ENCODE measurements around the gene BAMBI. TPM values are rescaled to one million over a fixed set of nuclear protein-coding genes. Genes with fewer than 3 reads are reported as not detected.

The BAMBI gene
- total and polyA plus RNA-seq, 10 of the 15 experiments (the other 5 are each of a cell fraction or from before 2014, with no cell fraction given), result 0.03 to 0.18 (median 0.09) TPM; not detected in 6

DNA sequence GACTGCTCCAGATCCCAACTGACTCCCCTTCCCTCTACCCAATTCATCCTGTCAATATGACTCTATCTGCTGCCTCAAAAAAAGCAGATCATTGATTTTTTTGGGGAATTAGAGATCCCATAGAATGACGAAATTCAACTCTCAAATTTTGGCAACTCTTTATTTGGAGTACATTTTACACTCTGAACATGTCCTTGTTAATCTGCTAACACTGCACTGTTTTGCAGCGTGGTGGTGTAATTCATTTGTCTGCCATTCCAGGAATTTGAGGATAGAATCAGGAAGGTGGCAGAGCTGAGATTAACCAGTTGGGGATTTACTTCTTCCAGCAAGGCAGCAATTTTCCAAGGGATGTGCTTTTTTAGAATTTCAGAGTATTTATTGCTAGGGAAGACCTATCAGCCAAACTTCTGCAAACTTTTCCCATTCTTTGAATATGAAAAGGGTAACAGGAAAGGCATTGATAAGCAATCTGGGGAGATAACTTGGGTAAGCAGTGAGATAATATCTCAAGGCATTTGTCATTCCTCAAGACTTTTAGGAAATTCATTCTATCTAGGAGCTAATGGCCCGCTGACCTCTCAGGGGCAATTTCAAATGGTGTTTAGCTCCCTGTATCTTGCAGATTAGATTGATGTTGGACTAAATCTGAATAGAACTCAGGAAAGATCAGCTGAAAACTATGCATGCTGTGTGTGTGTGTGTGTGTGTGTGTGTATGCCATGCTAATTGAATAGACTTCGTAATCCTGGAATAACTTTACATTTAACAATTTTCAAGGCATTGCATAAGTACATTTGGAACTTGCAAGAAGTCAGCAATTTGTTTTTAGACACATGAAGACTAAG is 9.7 kb downstream of the BAMBI start:
- no peak overlapping the region for H3K9ac ChIP-seq (ENCODE audit: control insufficient read depth, insufficient read depth, low read length)
- in situ Hi-C loops (cut with MboI), result no loop called here
- DNase-seq (ENCODE audit: low read depth, low spot score) (no peak), ATAC-seq (no peak), FAIRE-seq (no peak)
- ChIA-PET POLR2A (interaction anchor here (0.6 kb wide), 1 partner anchor 190 kb away, joined by 4 read pairs; no protein-coding TSS in a partner anchor), CTCF (interaction anchor here (1.1 kb wide), 1 partner anchor 14 kb away, joined by 3 read pairs; no protein-coding TSS in a partner anchor), RAD21 (ENCODE audit: unreplicated experiment) (no interaction called here), SMC1A (ENCODE audit: uncharacterized antibody, unreplicated experiment) (no interaction called here)
- H3K4me3 ChIP-seq, result no peak overlapping the region
- H3K79me2 ChIP-seq (ENCODE audit: control insufficient read depth, insufficient read depth, low read length), result no peaks in the 10 kb centered on the region
- H3K4me1 ChIP-seq (ENCODE audit: control insufficient read depth, insufficient read depth, low read length), result no peaks in the 10 kb centered on the region
- WGBS (ENCODE audit: insufficient coverage, insufficient replicate concordance, low lambda C conversion rate, missing lambda C conversion rate), result 8% methylated on average over 4 of the region's 4 CpGs
- no peak overlapping the region for H3K27ac ChIP-seq (ENCODE audit: control insufficient read depth, insufficient read depth)
- H2AFZ ChIP-seq (ENCODE audit: control insufficient read depth, low read depth, low read length), result no peak overlapping the region
- H3K36me3 ChIP-seq (ENCODE audit: control insufficient read depth in 2 of 2, insufficient read depth in 2 of 2, low read length in 1 of 2), result no peaks in the 10 kb centered on the region
- H4K20me1 ChIP-seq (ENCODE audit: control insufficient read depth, insufficient read depth), result no peaks in the 10 kb centered on the region
- TF ChIP-seq GABPA (IDR thresholded peaks at IDR 0.05; ENCODE audit: low read depth) (no peak), LARP7 (IDR thresholded peaks at IDR 0.05) (no peak), KAT2A (conservative IDR thresholded peaks at IDR 0.05; ENCODE audit: control insufficient read depth, low read depth, low read length) (no peak), RAD21 (IDR thresholded peaks at IDR 0.05; ENCODE audit: insufficient read depth, low read depth, low read length) (no peak), CREB1 (IDR thresholded peaks at IDR 0.05; ENCODE audit: low read depth) (no peak), ZNF622 (IDR thresholded peaks at IDR 0.05) (no peak), IKZF1 (conservative IDR thresholded peaks at IDR 0.05) (no peak), PAX8 (IDR thresholded peaks at IDR 0.05) (no peak), NRF1 (conservative IDR thresholded peaks at IDR 0.05; ENCODE audit: low read depth, low read length) (no peak), HCFC1 (IDR thresholded peaks at IDR 0.05; ENCODE audit: low read length) (no peak), RELA (IDR thresholded peaks at IDR 0.05; ENCODE audit: borderline replicate concordance, partially characterized antibody) (no peak)
- TF ChIP-seq, protein P1, sequence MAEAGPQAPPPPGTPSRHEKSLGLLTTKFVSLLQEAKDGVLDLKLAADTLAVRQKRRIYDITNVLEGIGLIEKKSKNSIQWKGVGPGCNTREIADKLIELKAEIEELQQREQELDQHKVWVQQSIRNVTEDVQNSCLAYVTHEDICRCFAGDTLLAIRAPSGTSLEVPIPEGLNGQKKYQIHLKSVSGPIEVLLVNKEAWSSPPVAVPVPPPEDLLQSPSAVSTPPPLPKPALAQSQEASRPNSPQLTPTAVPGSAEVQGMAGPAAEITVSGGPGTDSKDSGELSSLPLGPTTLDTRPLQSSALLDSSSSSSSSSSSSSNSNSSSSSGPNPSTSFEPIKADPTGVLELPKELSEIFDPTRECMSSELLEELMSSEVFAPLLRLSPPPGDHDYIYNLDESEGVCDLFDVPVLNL (IDR thresholded peaks at IDR 0.05; ENCODE audit: low read depth, low read length), result no peak
- TF ChIP-seq, protein P2, sequence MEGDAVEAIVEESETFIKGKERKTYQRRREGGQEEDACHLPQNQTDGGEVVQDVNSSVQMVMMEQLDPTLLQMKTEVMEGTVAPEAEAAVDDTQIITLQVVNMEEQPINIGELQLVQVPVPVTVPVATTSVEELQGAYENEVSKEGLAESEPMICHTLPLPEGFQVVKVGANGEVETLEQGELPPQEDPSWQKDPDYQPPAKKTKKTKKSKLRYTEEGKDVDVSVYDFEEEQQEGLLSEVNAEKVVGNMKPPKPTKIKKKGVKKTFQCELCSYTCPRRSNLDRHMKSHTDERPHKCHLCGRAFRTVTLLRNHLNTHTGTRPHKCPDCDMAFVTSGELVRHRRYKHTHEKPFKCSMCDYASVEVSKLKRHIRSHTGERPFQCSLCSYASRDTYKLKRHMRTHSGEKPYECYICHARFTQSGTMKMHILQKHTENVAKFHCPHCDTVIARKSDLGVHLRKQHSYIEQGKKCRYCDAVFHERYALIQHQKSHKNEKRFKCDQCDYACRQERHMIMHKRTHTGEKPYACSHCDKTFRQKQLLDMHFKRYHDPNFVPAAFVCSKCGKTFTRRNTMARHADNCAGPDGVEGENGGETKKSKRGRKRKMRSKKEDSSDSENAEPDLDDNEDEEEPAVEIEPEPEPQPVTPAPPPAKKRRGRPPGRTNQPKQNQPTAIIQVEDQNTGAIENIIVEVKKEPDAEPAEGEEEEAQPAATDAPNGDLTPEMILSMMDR (IDR thresholded peaks at IDR 0.05 in 2 of 3, conservative IDR thresholded peaks at IDR 0.05 in 1 of 3; ENCODE audit: control insufficient read depth in 2 of 3, extremely low read depth in 1 of 3, insufficient read depth in 1 of 3, low read depth in 3 of 3, low read length in 3 of 3), result no peak
- TF ChIP-seq, protein P3, sequence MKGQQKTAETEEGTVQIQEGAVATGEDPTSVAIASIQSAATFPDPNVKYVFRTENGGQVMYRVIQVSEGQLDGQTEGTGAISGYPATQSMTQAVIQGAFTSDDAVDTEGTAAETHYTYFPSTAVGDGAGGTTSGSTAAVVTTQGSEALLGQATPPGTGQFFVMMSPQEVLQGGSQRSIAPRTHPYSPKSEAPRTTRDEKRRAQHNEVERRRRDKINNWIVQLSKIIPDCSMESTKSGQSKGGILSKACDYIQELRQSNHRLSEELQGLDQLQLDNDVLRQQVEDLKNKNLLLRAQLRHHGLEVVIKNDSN (IDR thresholded peaks at IDR 0.05; ENCODE audit: borderline replicate concordance, extremely low read length, insufficient read depth, low read depth, low read length), result no peak
- TF ChIP-seq, protein P4, sequence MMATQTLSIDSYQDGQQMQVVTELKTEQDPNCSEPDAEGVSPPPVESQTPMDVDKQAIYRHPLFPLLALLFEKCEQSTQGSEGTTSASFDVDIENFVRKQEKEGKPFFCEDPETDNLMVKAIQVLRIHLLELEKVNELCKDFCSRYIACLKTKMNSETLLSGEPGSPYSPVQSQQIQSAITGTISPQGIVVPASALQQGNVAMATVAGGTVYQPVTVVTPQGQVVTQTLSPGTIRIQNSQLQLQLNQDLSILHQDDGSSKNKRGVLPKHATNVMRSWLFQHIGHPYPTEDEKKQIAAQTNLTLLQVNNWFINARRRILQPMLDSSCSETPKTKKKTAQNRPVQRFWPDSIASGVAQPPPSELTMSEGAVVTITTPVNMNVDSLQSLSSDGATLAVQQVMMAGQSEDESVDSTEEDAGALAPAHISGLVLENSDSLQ (IDR thresholded peaks at IDR 0.05), result no peak
- TF ChIP-seq, protein P5, sequence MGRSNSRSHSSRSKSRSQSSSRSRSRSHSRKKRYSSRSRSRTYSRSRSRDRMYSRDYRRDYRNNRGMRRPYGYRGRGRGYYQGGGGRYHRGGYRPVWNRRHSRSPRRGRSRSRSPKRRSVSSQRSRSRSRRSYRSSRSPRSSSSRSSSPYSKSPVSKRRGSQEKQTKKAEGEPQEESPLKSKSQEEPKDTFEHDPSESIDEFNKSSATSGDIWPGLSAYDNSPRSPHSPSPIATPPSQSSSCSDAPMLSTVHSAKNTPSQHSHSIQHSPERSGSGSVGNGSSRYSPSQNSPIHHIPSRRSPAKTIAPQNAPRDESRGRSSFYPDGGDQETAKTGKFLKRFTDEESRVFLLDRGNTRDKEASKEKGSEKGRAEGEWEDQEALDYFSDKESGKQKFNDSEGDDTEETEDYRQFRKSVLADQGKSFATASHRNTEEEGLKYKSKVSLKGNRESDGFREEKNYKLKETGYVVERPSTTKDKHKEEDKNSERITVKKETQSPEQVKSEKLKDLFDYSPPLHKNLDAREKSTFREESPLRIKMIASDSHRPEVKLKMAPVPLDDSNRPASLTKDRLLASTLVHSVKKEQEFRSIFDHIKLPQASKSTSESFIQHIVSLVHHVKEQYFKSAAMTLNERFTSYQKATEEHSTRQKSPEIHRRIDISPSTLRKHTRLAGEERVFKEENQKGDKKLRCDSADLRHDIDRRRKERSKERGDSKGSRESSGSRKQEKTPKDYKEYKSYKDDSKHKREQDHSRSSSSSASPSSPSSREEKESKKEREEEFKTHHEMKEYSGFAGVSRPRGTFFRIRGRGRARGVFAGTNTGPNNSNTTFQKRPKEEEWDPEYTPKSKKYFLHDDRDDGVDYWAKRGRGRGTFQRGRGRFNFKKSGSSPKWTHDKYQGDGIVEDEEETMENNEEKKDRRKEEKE (IDR thresholded peaks at IDR 0.05), result no peak
- intact Hi-C loops (cut with micrococcal nuclease; ENCODE audit: unreplicated experiment), result no loop called here
- no TSS peak for BruUV-seq (replicated peaks)
- no peak overlapping the region for H3K4me2 ChIP-seq (ENCODE audit: control insufficient read depth, insufficient read depth)
- no peaks in the 10 kb centered on the region for H3K9me3 ChIP-seq (replicated peaks; ENCODE audit: control insufficient read depth, insufficient read depth, low read length)
- peaks cover 1 to 2% of the 10 kb centered on the region in 2 experiments; a peak in 2 of 4 replicates for H3K27me3 ChIP-seq (replicated peaks in 1 of 2; ENCODE audit: control insufficient read depth in 2 of 2, insufficient read depth in 2 of 2, low read length in 1 of 2)

Data from GM12878 (cell line).